GM19467 (cell line): Measurements from ENCODE around the gene PARD3.

Source experiments
- ATAC-seq: cut with Tn5 transposase; IDR thresholded peaks from one replicate; pipeline ENCODE4 v1.9.1; 2021; ENCODE audit warnings: mild to moderate bottlenecking, moderate library complexity; ENCODE audit not compliant: unreplicated experiment

PARD3 gene

GRCh38 chr10:34207343-34207742, 607.8 kb downstream of the PARD3 start:
- no peak for ATAC-seq

GRCh38 chr10:34206935-34207268, 608.2 kb downstream of the PARD3 start:
- no peak for ATAC-seq

GRCh38 chr10:34206078-34206934, 608.8 kb downstream of the PARD3 start:
- ATAC-seq, result no peak

GRCh38 chr10:34205452-34205851, 609.6 kb downstream of the PARD3 start:
- ATAC-seq, result no peak

DNA sequence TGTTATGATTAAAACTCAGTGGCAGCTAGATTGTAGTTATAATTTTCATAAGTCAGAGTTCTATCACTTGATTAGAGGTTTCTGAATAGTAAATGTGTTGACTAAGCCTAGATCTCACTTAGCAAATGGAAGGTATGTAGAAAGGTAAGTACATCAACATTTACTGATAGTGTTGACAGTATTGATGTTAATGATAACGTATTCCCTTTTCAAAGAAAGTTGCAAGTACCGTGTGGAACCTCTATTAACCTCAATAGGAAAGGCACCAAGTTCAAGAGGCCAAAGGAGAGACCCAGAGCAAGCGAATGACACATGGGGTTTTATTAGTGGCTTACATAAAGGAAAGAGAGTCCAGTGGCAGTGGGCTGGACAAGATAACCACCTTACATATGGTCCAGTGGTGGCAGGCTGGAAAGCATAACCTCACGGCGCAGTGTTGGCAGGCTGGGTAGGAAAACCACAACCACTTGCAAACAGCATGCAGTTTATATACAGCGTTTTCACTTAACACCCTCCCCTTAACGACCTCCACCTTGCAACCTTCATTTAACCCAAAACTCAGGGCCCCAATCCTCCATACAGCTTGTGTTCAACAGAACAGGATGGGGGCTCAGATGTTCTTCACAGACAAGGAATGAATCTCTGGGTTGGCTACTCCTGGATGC, 611.0 kb downstream of the PARD3 start:
- no peak for ATAC-seq

DNA sequence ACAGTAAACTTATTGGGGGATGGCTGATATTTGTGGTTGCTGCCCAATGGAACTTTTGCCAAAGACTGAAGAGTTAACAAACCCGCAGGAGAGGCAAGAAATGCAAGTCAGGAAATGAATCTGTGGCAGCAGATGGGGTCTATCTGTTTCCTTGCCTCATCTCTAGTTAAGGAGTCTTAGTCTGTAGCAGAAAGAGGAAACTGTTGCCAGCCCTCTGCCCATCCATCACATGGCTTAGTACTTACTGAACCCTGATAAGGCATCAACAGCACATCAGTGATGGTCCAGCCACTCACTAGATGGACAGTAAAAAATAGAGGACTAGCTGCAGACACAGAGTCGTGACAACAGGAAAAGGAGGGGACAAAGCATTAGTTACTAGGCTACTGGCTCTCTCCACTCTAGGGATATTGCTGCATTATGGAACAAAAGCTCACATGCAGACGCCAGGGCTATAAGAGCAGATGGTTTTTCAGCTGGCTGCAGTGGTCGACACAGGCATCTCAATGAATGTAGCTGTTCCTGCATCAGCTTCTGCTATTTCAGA, 614.7 kb downstream of the PARD3 start:
- no peak for ATAC-seq

DNA sequence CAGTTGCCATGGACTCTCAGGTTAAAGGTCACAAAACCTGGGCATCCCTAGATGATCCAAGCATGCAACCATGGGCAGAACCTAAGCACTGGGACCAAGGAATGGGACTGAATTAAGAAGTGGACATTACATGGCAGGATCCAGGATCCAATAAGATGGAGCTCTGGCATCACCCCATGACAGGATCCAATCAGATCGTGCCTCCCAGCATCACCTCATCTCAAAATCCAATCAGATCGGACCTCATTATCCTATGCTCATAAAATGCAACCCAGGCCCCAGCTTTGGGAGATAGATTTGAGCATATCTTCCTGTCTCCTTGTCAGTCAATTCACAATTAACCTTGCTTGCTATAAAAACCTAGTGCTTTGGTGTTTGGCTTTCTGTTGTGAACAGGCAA, 616.1 kb downstream of the PARD3 start:
- no peak for ATAC-seq

DNA sequence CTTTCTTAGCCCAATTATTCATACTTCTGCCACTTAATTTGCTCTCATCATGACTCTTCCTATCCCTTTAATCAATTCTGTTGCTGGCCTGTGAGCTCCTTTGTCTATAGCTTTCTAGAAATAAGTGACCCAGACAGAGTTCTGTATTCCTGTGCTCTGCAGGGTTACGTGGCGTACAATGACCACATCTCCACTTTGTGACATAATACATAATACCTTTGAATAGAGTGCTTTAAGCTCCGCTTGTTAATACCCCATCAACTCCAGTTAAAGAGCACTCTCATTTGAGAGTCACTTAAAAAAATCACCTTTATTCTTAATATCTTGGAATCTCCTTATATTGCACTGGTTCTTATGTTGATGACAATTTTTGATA, 619.0 kb downstream of the PARD3 start:
- ATAC-seq, result no peak

- ATAC-seq, result no peak
Observed at GRCh38 chr10:34195364-34196057, 619.6 kb downstream of the PARD3 start.

DNA sequence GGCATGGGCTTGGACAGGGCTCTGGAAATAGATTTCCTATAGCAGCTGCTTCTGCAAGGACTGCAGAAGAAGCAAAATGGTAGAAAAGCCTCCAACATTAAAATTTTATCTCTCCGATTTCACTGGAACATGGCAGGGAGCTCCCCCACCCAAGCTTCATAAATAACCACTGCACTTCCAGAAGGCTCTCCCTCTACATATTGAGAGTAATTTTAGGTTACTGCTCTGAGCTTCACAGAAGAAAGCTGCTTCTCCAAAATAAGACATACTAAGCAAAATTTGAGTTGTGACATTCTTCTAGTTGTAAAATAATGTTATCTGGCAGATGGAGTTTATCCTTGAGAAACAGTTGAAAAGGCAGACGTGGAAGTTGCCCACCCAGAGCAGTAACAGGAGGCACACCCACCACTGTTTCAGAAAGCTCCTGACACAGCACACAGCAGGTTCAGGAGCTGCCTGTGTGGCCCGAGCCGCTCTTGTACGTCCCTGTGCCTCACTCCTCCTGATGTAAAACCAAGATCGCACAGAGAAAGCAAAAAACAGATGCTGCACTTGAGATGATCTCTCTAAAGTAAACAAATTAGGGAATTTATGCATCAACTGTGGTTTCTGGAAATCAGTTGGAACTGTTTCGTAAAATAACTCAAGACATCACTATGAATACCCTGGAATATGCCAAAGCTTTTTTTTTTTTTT, 621.0 kb downstream of the PARD3 start:
- ATAC-seq, result no peak

- no peak for ATAC-seq
Observed at GRCh38 chr10:34192646-34193045, 622.5 kb downstream of the PARD3 start.

GRCh38 chr10:34191406-34191805, 623.7 kb downstream of the PARD3 start:
- ATAC-seq, result no peak

GRCh38 chr10:34190580-34190979, 624.5 kb downstream of the PARD3 start:
- ATAC-seq, result no peak

DNA sequence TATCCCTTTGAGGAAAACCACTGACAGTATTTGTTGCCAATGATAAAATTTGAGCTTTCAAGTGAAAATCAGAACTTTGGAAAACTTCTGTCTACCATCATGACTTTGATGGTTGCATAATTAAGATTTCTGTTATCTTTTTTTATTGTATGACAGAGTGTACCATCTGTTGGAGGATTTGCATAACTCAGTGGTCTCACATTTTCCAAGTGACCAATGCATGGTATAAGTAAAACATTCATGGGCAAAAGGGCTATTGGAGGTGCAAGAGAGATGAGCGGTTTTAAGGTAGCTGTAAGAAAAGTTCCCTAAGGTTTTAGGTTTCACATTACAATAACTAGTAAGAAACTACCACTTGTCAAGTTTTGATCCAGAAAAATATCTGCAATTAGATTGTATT, 625.3 kb downstream of the PARD3 start:
- ATAC-seq, result no peak

GRCh38 chr10:34188221-34188620, 626.9 kb downstream of the PARD3 start:
- ATAC-seq, result no peak

- ATAC-seq, result no peak
Observed at GRCh38 chr10:34187201-34187600, 627.9 kb downstream of the PARD3 start.

GRCh38 chr10:34186745-34187144, 628.4 kb downstream of the PARD3 start:
- ATAC-seq, result no peak

GRCh38 chr10:34185998-34186397, 629.1 kb downstream of the PARD3 start:
- ATAC-seq, result no peak

- ATAC-seq, result no peak
Observed at GRCh38 chr10:34184939-34185386, 630.1 kb downstream of the PARD3 start.

DNA sequence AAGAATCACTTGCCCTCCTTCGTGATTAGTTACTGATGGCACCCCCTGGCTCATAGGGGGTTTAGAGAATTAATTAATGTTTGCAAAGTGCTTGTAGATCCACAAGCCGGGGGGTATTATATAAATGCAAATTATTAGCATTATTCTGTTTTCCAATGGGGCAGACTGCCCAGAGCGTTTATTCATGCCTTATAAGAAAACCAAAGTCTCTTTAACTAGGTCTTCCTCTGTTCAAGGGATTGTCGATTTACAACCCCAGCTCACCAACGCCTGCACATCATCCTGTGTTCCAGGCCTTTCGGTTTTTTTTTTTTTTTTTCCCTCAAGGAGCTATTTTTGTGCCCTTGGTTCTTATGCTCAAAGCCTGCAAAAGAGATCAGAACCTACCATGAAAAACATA, 630.7 kb downstream of the PARD3 start:
- no peak for ATAC-seq
